Activated CD4-positive, alpha-beta T cell treated with anti-CD3 and anti-CD28 coated beads, Interleukin-10, Interleukin-2, amounts not matched to agents 100 ng/mL and 50 ng/mL, durations not matched to agents 16 hours and 8 hours (primary cell): Measurements from ENCODE around the gene DIRAS2.
"Not testable (repeated sequence)": the region's sequence is repeated elsewhere in the genome, so short reads cannot be mapped to it uniquely, and the experiment has no call there.

Source experiments
- DNase-seq: peaks from one replicate; pipeline ENCODE4 v3.0.0-alpha.2; 2020

Gene DIRAS2

GRCh38 chr9:90642570-90643539, at the start of gene DIRAS2:
TSS of gene DIRAS2 (minus strand) at chr9:90642824. CDS start at chr9:90613827, 28,997 bp downstream.
- peak; percentile 26 for DNase-seq

DNA sequence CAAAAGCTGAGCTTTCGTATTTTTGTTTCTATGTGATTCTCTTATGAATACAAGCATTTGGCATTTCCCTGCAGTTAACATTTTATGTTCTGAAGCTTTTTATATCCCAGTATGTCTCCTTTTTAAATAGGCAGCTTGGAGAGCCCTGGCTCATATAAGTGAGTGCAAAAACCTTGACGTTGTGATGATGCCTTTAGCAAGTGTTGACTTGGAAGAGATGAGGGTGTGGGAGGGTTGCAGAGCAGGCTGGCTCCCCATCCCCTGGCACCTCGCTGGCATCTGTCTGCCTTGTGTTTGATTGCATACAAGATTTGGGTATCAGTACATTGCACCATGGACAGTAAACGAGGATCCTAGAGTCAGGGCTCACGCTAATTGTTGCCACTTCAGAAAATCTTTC, 42.1 kb upstream of the DIRAS2 start:
- no peak for DNase-seq

- no peak for DNase-seq
These were observed 41.5 kb upstream of the DIRAS2 start for GRCh38 chr9:90684106-90684505.

GRCh38 chr9:90680534-90680933, 37.9 kb upstream of the DIRAS2 start:
- no peak for DNase-seq

DNA sequence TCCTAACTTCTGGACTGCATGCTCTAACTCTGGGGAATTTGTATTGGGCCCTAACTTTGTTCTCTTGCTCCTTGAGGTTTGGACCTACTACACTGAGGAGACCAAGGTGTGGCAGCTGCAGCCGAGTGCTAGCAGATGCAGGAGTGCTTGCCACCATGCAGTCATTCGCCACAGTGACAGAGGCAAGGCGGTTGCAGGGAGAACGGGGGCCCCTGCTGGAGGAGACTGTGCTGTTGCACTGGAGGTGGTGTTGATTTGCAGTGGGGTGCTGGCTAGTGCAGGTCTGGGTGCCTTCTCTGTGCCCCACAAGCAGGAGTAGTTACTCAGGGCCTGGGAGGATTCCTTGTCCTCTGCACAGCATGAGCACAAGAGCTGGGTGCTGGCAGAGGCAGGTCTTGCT, 22.4 kb upstream of the DIRAS2 start:
- DNase-seq, result no peak

- no peak for DNase-seq
These were observed 17.2 kb upstream of the DIRAS2 start for GRCh38 chr9:90659650-90660364.

GRCh38 chr9:90658783-90659182, 16.2 kb upstream of the DIRAS2 start:
- DNase-seq, result no peak

DNA sequence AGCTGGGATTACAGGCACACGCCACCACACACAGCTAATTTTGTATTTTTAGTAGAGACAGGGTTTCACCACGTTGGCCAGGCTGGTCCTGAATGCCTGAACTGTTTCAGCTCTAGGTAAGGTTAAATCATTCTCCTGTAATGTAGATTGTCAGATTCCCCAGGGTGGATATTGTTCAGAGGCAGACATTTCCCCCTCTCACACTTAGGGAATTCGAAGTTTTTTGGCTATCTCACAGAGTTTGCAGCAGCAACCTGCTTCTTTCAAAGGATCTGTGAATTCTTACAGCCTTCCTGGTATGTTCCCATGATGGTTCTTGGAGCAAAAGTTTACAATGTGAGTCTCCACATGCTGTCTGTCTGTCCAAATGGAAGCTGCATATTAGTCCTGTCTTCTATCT, 15.6 kb upstream of the DIRAS2 start:
- DNase-seq, result no peak

GRCh38 chr9:90656876-90657275, 14.3 kb upstream of the DIRAS2 start:
- DNase-seq, result not testable (repeated sequence)

DNA sequence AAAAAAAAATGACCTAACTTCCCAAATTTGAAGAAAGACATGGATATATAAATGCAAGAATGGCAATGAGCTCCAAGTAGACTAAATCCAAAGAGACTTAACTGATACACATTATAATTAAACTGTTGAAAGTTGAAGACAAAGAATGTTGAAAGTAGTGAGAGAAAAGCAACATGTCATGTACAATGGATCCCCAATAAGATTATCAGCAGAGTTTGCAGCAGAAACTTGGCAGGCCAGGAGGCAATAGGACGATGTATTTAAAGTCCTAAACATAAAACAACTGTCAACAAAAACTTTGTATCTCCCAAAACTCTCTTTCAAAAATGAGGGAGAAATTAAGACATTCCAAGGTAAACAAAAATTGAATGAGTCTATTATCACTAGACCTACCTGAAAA, 8.6 kb upstream of the DIRAS2 start:
- no peak for DNase-seq

GRCh38 chr9:90647843-90648242, 5.2 kb upstream of the DIRAS2 start:
- DNase-seq, result no peak

- no peak for DNase-seq
These were observed 3.1 kb upstream of the DIRAS2 start for GRCh38 chr9:90645721-90646120.

GRCh38 chr9:90641884-90642487, 638 bp downstream of the DIRAS2 start:
- no peak for DNase-seq

DNA sequence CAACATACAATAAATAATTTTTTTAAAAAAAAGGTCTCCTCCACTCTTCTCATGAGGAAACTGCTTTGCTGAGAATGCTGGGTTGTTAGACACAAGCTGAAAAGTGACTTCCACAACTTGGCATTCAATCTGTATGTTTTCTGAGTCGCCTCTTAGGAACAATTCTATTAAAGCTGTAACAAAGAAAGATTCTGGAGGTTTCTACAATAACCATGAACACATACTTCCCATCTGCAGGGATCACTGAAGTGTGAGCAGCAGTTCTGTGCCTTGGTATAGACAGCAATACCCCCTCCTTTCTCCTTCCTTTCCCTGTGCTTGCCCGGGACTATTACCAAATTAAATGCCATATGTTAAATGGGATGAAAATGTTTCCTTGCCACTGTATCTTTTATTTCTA, 1.5 kb downstream of the DIRAS2 start:
- no peak for DNase-seq

- DNase-seq, result no peak
These were observed 2.3 kb downstream of the DIRAS2 start for GRCh38 chr9:90640361-90640760.

DNA sequence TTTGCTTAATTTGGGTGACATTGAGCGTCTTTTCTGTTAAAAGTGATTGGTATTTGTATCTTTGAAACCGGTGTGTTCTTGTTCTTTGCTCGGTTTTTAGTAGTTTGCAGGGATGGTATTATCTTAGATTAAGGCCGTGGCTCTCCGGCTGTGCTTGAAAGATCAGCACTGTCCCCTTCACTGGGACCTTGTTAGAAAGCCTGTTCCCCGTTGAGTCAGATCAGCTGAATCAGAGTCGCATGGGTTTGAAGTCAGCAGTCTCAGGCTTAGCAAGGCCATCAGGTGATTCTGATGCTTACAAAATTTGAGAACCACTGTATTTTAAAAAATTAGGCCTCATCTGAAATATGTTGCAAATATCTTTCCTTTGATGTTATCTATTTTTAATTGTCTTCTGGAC, 5.0 kb downstream of the DIRAS2 start:
- DNase-seq, result no peak

DNA sequence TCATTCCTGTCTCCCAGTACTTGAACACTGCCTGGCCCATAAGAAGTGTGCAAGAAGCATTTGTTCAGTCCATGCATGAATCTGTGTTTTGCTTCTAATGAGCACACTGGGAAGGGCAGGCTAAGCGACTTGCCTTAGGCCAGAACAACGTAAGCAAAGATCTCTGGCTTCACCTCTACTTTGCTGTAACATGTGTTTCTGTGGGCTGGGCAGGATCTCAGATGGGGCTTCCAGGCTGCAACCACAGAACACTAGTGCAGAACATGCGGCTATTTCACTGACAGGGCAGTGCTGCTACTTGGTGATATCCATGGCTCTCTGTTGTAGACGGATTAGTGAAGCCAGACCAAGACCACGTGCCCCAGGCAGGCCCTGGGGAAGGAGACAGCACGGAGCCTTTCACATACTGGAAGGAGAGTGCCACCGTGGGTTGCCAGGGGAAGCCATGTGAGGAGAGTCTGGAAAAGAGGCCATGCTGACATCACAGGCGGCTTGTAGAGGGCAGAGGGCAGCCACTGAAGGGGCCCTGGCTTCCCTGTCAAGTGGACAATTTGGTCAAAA, 9.9 kb downstream of the DIRAS2 start:
- no peak for DNase-seq

DNA sequence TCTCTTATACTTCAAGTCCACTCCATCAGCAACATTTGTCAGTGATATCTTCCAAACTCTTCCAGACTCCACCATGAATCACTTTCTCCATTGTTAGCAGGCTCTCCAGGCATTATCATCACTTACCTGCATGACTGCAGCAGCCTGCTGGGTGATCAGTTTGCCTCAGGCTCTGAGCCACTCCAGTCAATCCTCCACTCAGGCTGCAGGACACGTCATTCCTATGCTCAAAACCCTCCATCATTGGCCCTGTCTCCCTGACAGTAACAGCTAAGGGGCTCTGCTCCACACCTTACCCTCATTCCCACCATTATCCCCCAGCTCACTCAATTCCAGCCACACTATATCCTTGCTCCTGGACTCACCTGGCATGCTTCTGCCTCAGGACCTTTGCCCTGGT, 10.7 kb downstream of the DIRAS2 start:
- no peak for DNase-seq

- no peak for DNase-seq
These were observed 12.6 kb downstream of the DIRAS2 start for GRCh38 chr9:90629991-90630390.

- DNase-seq, result no peak
These were observed 13.3 kb downstream of the DIRAS2 start for GRCh38 chr9:90629354-90629753.

GRCh38 chr9:90616806-90617205, 25.8 kb downstream of the DIRAS2 start:
- DNase-seq, result no peak

DNA sequence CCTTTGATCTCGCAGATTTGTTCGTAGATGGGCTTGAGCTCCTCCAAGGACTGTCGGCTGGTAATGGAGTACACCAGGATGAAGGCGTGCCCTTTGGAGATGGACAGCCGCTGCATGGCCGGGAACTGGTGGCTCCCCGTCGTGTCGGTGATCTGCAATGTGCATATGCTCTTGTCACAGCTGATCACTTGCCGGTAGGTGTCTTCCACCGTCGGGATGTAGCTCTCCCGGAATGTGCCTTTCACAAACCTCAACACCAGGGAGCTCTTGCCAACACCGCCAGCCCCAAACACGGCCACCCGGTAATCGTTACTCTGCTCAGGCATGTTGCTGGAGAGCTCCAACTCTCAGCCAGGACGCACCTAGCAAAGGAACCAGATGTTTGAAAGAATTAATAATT, 29.1 kb downstream of the DIRAS2 start:
- DNase-seq, result no peak

DNA sequence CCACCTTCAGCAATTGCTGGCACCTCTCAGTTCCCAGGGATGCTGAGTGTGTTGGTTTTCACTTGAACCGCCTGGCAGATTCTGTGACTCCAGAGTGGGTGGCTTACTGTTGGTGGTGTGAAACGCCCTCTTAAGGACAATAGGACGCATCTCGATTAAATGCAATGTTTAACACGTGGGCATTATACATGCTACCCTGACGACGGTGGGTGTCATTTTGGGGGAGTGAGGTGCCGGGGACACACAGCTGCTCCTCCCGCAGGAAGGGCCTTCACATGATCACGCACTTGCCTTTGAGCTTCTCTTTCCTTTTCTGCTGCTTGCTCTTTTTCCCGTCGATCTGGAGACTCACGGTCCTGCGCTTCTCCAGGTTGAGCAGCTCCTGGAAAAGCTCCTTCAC, 29.7 kb downstream of the DIRAS2 start:
- DNase-seq, result no peak
